Endothelial cell of umbilical vein (primary cell): ENCODE measurements around the gene FLNB. TPM values are rescaled to one million over a fixed set of nuclear protein-coding genes. Genes with fewer than 3 reads are reported as not detected.

Source experiments
- BruUV-seq: library from RNA; stranded (reverse); fragments of 400-500 nt; replicated peaks from 2 replicates; lab custom pipeline; 2021; lab: Mats Ljungman, UMichigan
- CTCF ChIA-PET: fragments of 300-600, 350-600 bp; sonication (Branson Sonifier 250); formaldehyde crosslinking; loops from one replicate; lab custom pipeline; 2021; ENCODE audit warnings: antibody characterized with exemption, inconsistent platforms; lab: Charles Lee
- POLR2A ChIA-PET: fragments of 300-600, 350-600 bp; sonication (Branson Sonifier 250); formaldehyde crosslinking; loops from one replicate; lab custom pipeline; 2021; ENCODE audit warnings: antibody characterized with exemption, inconsistent platforms; lab: Charles Lee
- DNase-seq: peaks from one replicate; pipeline ENCODE4 v3.0.0-alpha.2; 2011; ENCODE audit warnings: low read depth, low spot score
- FAIRE-seq: peaks from 2 replicates; lab custom pipeline; 2011; peaks lifted over from hg19 to GRCh38; lab: Jason Lieb, UNC
- H2AFZ ChIP-seq: 2 replicates; pipeline ENCODE4 v1.6.0; 2012; ENCODE audit warnings: low read depth, low read length, control low read depth, inconsistent platforms
- H3K27ac ChIP-seq: 2 replicates; pipeline ENCODE4 v1.5.1; 2011; ENCODE audit warnings: low read depth, mild to moderate bottlenecking, control low read depth, low read length, moderate library complexity; ENCODE audit not compliant: insufficient read depth
- H3K27me3 ChIP-seq, 2 experiments: 2 replicates each; pipeline versions ENCODE4 v1.6.0 to v1.6.1; 2011; ENCODE audit warnings: low read length in 2 of 2, mixed read lengths in 1 of 2; ENCODE audit not compliant: control insufficient read depth in 2 of 2, insufficient read depth in 2 of 2
- H3K36me3 ChIP-seq, 2 experiments: 2 replicates in 1 of 2; 3 replicates in 1 of 2; pipeline ENCODE4 v1.5.1; 2011; ENCODE audit warnings: low read length in 2 of 2, mild to moderate bottlenecking in 1 of 2, moderate library complexity in 1 of 2; ENCODE audit not compliant: control insufficient read depth in 2 of 2, insufficient read depth in 2 of 2; ENCODE audit errors: extremely low read depth in 1 of 2
- H3K4me1 ChIP-seq: 3 replicates; pipeline ENCODE4 v1.5.1; 2011; ENCODE audit warnings: mild to moderate bottlenecking, low read length; ENCODE audit not compliant: control insufficient read depth, insufficient read depth; ENCODE audit errors: extremely low read depth
- H3K4me2 ChIP-seq: 2 replicates; pipeline ENCODE4 v1.6.1; 2011; ENCODE audit warnings: low read length, control low read depth, mixed read lengths; ENCODE audit not compliant: insufficient read depth
- H3K4me3 ChIP-seq, 3 experiments: fragments of 200-600 bp in 1 of 3; sonication (generic), shearing (Covaris generic) in 1 of 3; replicated peaks in 1 of 3; 2 replicates each; pipeline ENCODE4 v1.5.1; 2011 to 2016; ENCODE audit warnings: control low read depth in 3 of 3, low read length in 3 of 3, mild to moderate bottlenecking in 2 of 3, inconsistent platforms in 1 of 3, low read depth in 1 of 3, moderate library complexity in 1 of 3; ENCODE audit not compliant: insufficient read depth in 1 of 3
- H3K79me2 ChIP-seq: 2 replicates; pipeline ENCODE4 v1.6.0; 2012; ENCODE audit warnings: low read length, inconsistent platforms; ENCODE audit not compliant: control insufficient read depth, insufficient read depth
- H3K9ac ChIP-seq: replicated peaks from 2 replicates; pipeline ENCODE3; 2011; ENCODE audit warnings: low read length, control low read depth; ENCODE audit not compliant: insufficient read depth; ENCODE audit errors: extremely low read depth
- H3K9me1 ChIP-seq: replicated peaks from 3 replicates; pipeline ENCODE4 v1.6.0; 2011; ENCODE audit warnings: mild to moderate bottlenecking, low read length; ENCODE audit not compliant: control insufficient read depth, insufficient read depth; ENCODE audit errors: extremely low read depth
- H3K9me3 ChIP-seq: replicated peaks from 2 replicates; pipeline ENCODE4 v1.5.1; 2012; ENCODE audit warnings: low read length, inconsistent platforms; ENCODE audit not compliant: control insufficient read depth, insufficient read depth
- H4K20me1 ChIP-seq: replicated peaks from 2 replicates; pipeline ENCODE3; 2011; ENCODE audit warnings: mild to moderate bottlenecking, low read length; ENCODE audit not compliant: control insufficient read depth, insufficient read depth; ENCODE audit errors: extremely low read depth
- CTCF ChIP-seq, 2 donors: IDR thresholded peaks; 1 replicate in 1 of 2; 2 replicates in 1 of 2; pipeline ENCODE4 v1.5.1; 2011; ENCODE audit warnings: low read length in 2 of 2, mild to moderate bottlenecking in 2 of 2, moderate library complexity in 2 of 2, control low read depth in 1 of 2, inconsistent platforms in 1 of 2, low read depth in 1 of 2; ENCODE audit not compliant: insufficient read depth in 1 of 2; ENCODE audit errors: extremely low read depth in 1 of 2
- EZH2 ChIP-seq: IDR thresholded peaks from 2 replicates; pipeline ENCODE4 v1.6.1; 2012; ENCODE audit warnings: borderline replicate concordance, low read depth, mild to moderate bottlenecking, moderate library complexity, low read length, inconsistent platforms; ENCODE audit not compliant: severe bottlenecking
- FOS ChIP-seq: IDR thresholded peaks from 2 replicates; pipeline ENCODE4 v1.6.1; 2011; ENCODE audit warnings: mild to moderate bottlenecking, low read length, moderate library complexity, borderline replicate concordance; ENCODE audit not compliant: insufficient read depth
- GATA2 ChIP-seq: IDR thresholded peaks from 2 replicates; pipeline ENCODE4 v1.7.0; 2011; ENCODE audit warnings: low read depth, mild to moderate bottlenecking, moderate library complexity, mixed read lengths, low read length; ENCODE audit not compliant: insufficient read length, insufficient read depth
- JUN ChIP-seq: IDR thresholded peaks from 2 replicates; pipeline ENCODE4 v1.6.1; 2011; ENCODE audit warnings: borderline replicate concordance, low read depth; ENCODE audit not compliant: insufficient read length, insufficient read depth
- MAX ChIP-seq: IDR thresholded peaks from 2 replicates; pipeline ENCODE4 v1.6.1; 2011; ENCODE audit not compliant: insufficient read depth, insufficient read length
- MYC ChIP-seq: IDR thresholded peaks from one replicate; pipeline ENCODE4 v1.6.1; 2011; ENCODE audit warnings: mild to moderate bottlenecking, low read depth, low read length
- POLR2A ChIP-seq: IDR thresholded peaks from 2 replicates; pipeline ENCODE4 v1.6.1; 2012; ENCODE audit warnings: low read depth, mild to moderate bottlenecking, control low read depth, low read length
- POLR2AphosphoS5 ChIP-seq: IDR thresholded peaks from 2 replicates; pipeline ENCODE4 v1.6.1; 2012; ENCODE audit warnings: low read depth, mild to moderate bottlenecking, control low read depth, low read length, moderate library complexity; ENCODE audit not compliant: insufficient read depth
- dilution Hi-C: fragments of 300-500 bp; cut with MboI; formaldehyde crosslinking; loops from one replicate; pipeline ENCODE4 v1.15.0; 2019; ENCODE audit warnings: low sequenced_read_pairs; ENCODE audit not compliant: extremely low pct_ligation_motif_present
- intact Hi-C: fragments of 100-400 bp; cut with micrococcal nuclease; formaldehyde crosslinking; loops from one replicate; pipeline ENCODE4 v1.10.0; 2022
- polyA plus RNA-seq, 4 experiments: library from polyadenylated mRNA; depleted of rRNA in 3 of 4; stranded (reverse) in 3 of 4; unstranded in 1 of 4; fragments of >200 nt; gene quantifications; 2 replicates each; pipeline versions ENCODE4 v1.2.1 to v1.2.3, GENCODE V29; 2011 to 2012; ENCODE audit warnings: missing spikeins in 1 of 4
- total RNA-seq: library from RNA; stranded (reverse); gene quantifications from 2 replicates; pipeline ENCODE4 v1.2.3, GENCODE V29; 2021

The FLNB gene
- total and polyA plus RNA-seq, 2 donors (not counting 3 experiments of a cell fraction or from before 2014, with no cell fraction given): 479 to 670 TPM

GRCh38 chr3:58013099-58013498 lies 4.9 kb downstream of the FLNB start:
- H3K27ac ChIP-seq: peak overlapping the region; percentile 7
- peak overlapping the region; percentile 5 for H3K9ac ChIP-seq
- ChIA-PET POLR2A (interaction anchor here (0.8 kb wide), 1 partner anchor 9 kb away, joined by 4 read pairs; no protein-coding TSS in a partner anchor), CTCF (interaction anchor here (1.4 to 2.3 kb wide), 6 partner anchors 13 to 69 kb away, joined by 4 to 8 read pairs (median 4); no protein-coding TSS in a partner anchor)
- TF ChIP-seq FOS: peak; percentile 20
- TF ChIP-seq POLR2AphosphoS5: no peak
- BruUV-seq: no TSS peak
- peaks cover 99% of the 10 kb centered on the region for H3K79me2 ChIP-seq
- peaks cover 0 to 8% of the 10 kb centered on the region in 2 experiments for H3K36me3 ChIP-seq
- intact Hi-C loops (loop anchor here (5.0 kb wide), 1 partner anchor 149 kb away; no protein-coding TSS in a partner anchor), dilution Hi-C loops (no loop called here)
- no peaks in the 10 kb centered on the region for H3K27me3 ChIP-seq
- no peak overlapping the region for H2AFZ ChIP-seq
- DNase-seq: no peak
- H3K4me2 ChIP-seq: peak overlapping the region; percentile 93
- peaks cover 60% of the 10 kb centered on the region for H3K4me1 ChIP-seq
- peak; percentile 78 for FAIRE-seq
- H4K20me1 ChIP-seq: no peaks in the 10 kb centered on the region
- no peaks in the 10 kb centered on the region for H3K9me1 ChIP-seq
- no peaks in the 10 kb centered on the region for H3K9me3 ChIP-seq
- H3K4me3 ChIP-seq: peak overlapping the region in 2 of 3 experiments; percentile 7 to 93

- H3K4me1 ChIP-seq: peaks cover 65% of the 10 kb centered on the region
- H3K9ac ChIP-seq: peak overlapping the region; percentile 14
- H3K4me3 ChIP-seq: peak overlapping the region in 2 of 3 experiments; percentile 2 to 19
- intact Hi-C loops: loop anchor here (5.0 kb wide), 1 partner anchor 148 kb away; no protein-coding TSS in a partner anchor
- peak overlapping the region; percentile 1 for H3K27ac ChIP-seq
- DNase-seq (peak; percentile 58), FAIRE-seq (no peak)
- H3K4me2 ChIP-seq: peak overlapping the region; percentile 93
- TF ChIP-seq MAX (no peak), MYC (no peak), POLR2A (no peak), GATA2 (no peak), EZH2 (no peak), POLR2AphosphoS5 (no peak), FOS (no peak), CTCF (IDR thresholded peaks at IDR 0.05; ENCODE audit: extremely low read depth in 1 of 2, insufficient read depth in 1 of 2, low read depth in 1 of 2, low read length in 2 of 2) (no peak), JUN (no peak)
- H3K79me2 ChIP-seq: peaks cover 100% of the 10 kb centered on the region
- H3K9me3 ChIP-seq: no peaks in the 10 kb centered on the region
- POLR2A ChIA-PET: interaction anchor here (0.7 to 0.8 kb wide), 3 partner anchors 8 to 39 kb away, joined by 3 to 4 read pairs (median 4); no protein-coding TSS in a partner anchor
- H3K9me1 ChIP-seq: no peaks in the 10 kb centered on the region
- H4K20me1 ChIP-seq: peaks cover under 1% of the 10 kb centered on the region
- no peaks in the 10 kb centered on the region for H3K27me3 ChIP-seq
- CTCF ChIA-PET: interaction anchor here (1.2 to 2.3 kb wide), 7 partner anchors 12 to 73 kb away, joined by 3 to 8 read pairs (median 4); no protein-coding TSS in a partner anchor
- H3K36me3 ChIP-seq: peaks cover 0 to 8% of the 10 kb centered on the region in 2 experiments
- dilution Hi-C loops: no loop called here
- BruUV-seq: no TSS peak
- H2AFZ ChIP-seq: no peak overlapping the region
These were observed 5.9 kb downstream of the FLNB start for GRCh38 chr3:58013973-58014649.
